ENCODE measurements around the gene C2orf92. TPM values are rescaled to one million over a fixed set of nuclear protein-coding genes. Genes with fewer than 3 reads are reported as not detected.

Gene C2orf92
- total RNA-seq, 6 donors from 2014 or later: 9.1 to 45.1 (median 23.1) TPM

GRCh38 chr2:97706112-97706511 is 36.6 kb downstream of the C2orf92 start:
- TF ChIP-seq POLR2AphosphoS5 (IDR thresholded peaks at IDR 0.05) (no peak), POLR2A (IDR thresholded peaks at IDR 0.05) (no peak), CTCF (IDR thresholded peaks at IDR 0.05) (no peak), EP300 (IDR thresholded peaks at IDR 0.05) (no peak)
- Histone ChIP-seq H3K9me3 (no peaks in the 10 kb centered on the region), H3K36me3 (no peaks in the 10 kb centered on the region), H3K27me3 (no peaks in the 10 kb centered on the region), H3K4me3 (no peak overlapping the region), H3K27ac (no peak overlapping the region), H3K4me1 (no peaks in the 10 kb centered on the region)
- ATAC-seq (ENCODE audit: low FRiP score in 2 of 2) (no peak), DNase-seq (no peak)
- WGBS, 2 donors: 89 to 96% methylated on average over 13 of the region's 13 CpGs

GRCh38 chr2:97706708-97707345 is 37.3 kb downstream of the C2orf92 start:
- no peak for ATAC-seq (ENCODE audit: low FRiP score in 2 of 2)
- DNase-seq: no peak
- H3K36me3 ChIP-seq: no peaks in the 10 kb centered on the region
- H3K27me3 ChIP-seq: no peaks in the 10 kb centered on the region
- TF ChIP-seq EP300 (IDR thresholded peaks at IDR 0.05): no peak
- no peak for TF ChIP-seq POLR2AphosphoS5 (IDR thresholded peaks at IDR 0.05)
- TF ChIP-seq CTCF (IDR thresholded peaks at IDR 0.05): no peak
- H3K27ac ChIP-seq: no peak overlapping the region
- WGBS, 2 donors: 68 to 75% methylated on average over 11 of the region's 11 CpGs
- H3K4me1 ChIP-seq: no peaks in the 10 kb centered on the region
- H3K4me3 ChIP-seq: no peak overlapping the region
- H3K9me3 ChIP-seq: no peaks in the 10 kb centered on the region

DNA sequence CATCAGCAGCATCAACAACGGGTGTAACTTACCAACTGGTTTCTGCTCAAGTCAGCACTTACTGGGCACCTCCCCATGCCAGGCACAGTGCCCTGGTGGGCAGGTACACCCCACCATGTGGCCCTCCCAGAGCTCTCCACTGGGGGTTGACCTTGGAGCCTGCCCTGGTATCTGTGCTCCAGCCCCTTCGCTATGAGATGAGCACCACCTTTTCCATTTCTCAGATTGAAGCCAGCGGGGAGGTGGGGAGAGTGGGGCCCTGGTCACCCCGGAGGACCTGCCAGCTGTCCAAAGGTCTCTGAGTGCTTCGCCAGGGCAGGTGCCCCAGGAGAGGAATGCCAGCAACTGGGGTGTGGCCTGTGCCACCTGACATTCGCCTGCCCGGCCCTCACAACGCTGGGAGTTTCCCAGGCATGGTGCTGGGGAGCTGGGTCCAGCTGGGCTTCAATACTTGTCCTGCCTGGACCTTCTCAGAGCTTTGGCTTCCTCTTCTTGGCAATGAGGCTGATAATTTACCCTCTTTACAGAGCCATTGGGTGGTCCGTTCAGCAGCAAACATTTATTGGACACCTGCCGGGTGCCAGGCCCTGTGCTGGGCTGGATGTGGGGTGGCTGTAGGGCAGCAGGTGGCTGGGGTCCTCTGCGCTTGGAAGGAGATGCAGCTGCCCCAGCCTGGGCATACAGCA is 38.0 kb downstream of the C2orf92 start:
- Histone ChIP-seq H3K4me3 (no peak overlapping the region), H3K27ac (no peak overlapping the region), H3K4me1 (no peaks in the 10 kb centered on the region), H3K9me3 (no peaks in the 10 kb centered on the region), H3K36me3 (no peaks in the 10 kb centered on the region), H3K27me3 (no peaks in the 10 kb centered on the region)
- DNase-seq (no peak), ATAC-seq (ENCODE audit: low FRiP score in 2 of 2) (peak in 1 of 2 donors; percentile 32)
- no peak for TF ChIP-seq EP300 (IDR thresholded peaks at IDR 0.05)
- TF ChIP-seq POLR2AphosphoS5 (IDR thresholded peaks at IDR 0.05): no peak
- TF ChIP-seq CTCF (IDR thresholded peaks at IDR 0.05): no peak
- no peak for TF ChIP-seq POLR2A (IDR thresholded peaks at IDR 0.05)
- WGBS, 2 donors: 14 to 86% methylated on average over 1 to 11 of the region's 11 CpGs

DNA sequence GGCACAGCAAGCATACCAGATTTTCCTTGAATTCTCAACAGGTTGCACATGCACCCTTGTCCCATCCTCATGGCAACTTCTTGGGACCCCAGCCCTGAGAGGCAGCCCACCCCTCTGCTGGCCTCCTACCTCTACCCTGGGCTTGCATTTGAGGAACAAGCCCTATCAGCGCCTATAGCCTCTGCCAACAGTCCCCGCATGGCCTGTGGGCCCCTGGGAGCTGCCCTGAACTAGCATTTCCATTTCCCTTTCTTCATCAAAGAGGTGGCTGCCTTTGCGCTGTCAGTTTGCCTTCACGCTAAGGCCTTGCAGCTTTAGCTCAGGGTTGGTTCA is 38.5 kb downstream of the C2orf92 start:
- WGBS, 2 donors: 70 to 100% methylated on average over 1 to 4 of the region's 4 CpGs
- TF ChIP-seq POLR2A (IDR thresholded peaks at IDR 0.05) (no peak), POLR2AphosphoS5 (IDR thresholded peaks at IDR 0.05) (no peak), EP300 (IDR thresholded peaks at IDR 0.05) (no peak), CTCF (IDR thresholded peaks at IDR 0.05) (no peak)
- DNase-seq: no peak
- no peak for ATAC-seq (ENCODE audit: low FRiP score in 2 of 2)
- Histone ChIP-seq H3K36me3 (no peaks in the 10 kb centered on the region), H3K27me3 (no peaks in the 10 kb centered on the region), H3K9me3 (no peaks in the 10 kb centered on the region), H3K4me3 (no peak overlapping the region), H3K4me1 (no peaks in the 10 kb centered on the region), H3K27ac (no peak overlapping the region)

DNA sequence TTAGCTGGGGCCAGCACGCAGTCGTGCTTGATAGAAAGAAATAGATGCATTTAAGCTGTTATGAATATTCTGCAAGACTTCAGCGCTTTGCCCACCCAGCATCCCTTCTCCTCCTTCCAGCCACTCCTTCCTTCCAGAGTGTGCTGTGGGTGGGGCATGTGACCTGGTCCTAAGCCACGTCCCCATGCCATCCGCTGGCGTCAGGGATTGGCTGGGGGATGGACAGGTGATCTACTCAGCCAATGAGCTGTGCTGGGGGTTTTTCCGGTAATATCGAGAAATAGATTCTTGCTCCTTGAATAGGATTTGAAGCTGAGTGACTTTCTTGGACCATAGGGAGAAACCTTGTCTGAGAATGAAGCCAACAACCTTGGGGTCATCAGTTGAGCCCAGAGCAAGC is 39.1 kb downstream of the C2orf92 start:
- TF ChIP-seq POLR2AphosphoS5 (IDR thresholded peaks at IDR 0.05) (no peak), CTCF (IDR thresholded peaks at IDR 0.05) (no peak), EP300 (IDR thresholded peaks at IDR 0.05) (no peak), POLR2A (IDR thresholded peaks at IDR 0.05) (no peak)
- Histone ChIP-seq H3K4me1 (no peaks in the 10 kb centered on the region), H3K36me3 (no peaks in the 10 kb centered on the region), H3K4me3 (no peak overlapping the region), H3K27me3 (no peaks in the 10 kb centered on the region), H3K9me3 (no peaks in the 10 kb centered on the region), H3K27ac (no peak overlapping the region)
- ATAC-seq (ENCODE audit: low FRiP score in 2 of 2) (no peak), DNase-seq (no peak)
- 80 to 96% methylated on average over 8 of the region's 8 CpGs for WGBS, 2 donors
